ENCODE measurements around the gene MST1. TPM values are rescaled to one million over a fixed set of nuclear protein-coding genes. Genes with fewer than 3 reads are reported as not detected.

MST1 gene
- total and polyA plus RNA-seq, 3 donors from 2014 or later: 60.3 to 73.4 (median 67.1) TPM

DNA sequence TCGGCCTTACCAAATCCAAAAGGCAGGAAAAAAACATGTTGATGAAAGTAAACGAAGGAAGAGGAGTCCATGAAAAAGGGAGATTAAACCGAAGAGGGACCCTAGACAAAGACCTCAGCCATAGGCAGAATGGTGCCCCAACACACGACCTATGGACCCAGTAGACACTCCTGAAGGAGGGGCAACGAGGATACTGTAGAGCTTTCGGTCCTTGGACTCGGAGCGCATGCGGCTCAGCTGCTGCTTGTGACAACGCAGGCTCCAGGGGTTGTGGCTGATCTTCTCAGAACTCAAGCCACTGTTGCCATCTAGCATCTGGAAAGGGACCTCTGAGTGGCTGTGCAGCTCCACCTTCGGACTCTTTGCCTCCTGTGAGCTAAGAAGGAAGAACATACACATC, 43.3 kb upstream of the MST1 start:
- no peak for DNase-seq
- 86 to 90% methylated on average over 10 to 11 of the region's 11 CpGs for WGBS, 2 donors
- Histone ChIP-seq H3K9me3 (no peaks in the 10 kb centered on the region), H3K27ac (no peak overlapping the region), H3K36me3 (ENCODE audit: low read depth, missing control alignments) (no peaks in the 10 kb centered on the region), H3K27me3 (no peaks in the 10 kb centered on the region), H3K4me1 (no peaks in the 10 kb centered on the region), H3K4me3 (no peak overlapping the region)
- TF ChIP-seq, protein P1, sequence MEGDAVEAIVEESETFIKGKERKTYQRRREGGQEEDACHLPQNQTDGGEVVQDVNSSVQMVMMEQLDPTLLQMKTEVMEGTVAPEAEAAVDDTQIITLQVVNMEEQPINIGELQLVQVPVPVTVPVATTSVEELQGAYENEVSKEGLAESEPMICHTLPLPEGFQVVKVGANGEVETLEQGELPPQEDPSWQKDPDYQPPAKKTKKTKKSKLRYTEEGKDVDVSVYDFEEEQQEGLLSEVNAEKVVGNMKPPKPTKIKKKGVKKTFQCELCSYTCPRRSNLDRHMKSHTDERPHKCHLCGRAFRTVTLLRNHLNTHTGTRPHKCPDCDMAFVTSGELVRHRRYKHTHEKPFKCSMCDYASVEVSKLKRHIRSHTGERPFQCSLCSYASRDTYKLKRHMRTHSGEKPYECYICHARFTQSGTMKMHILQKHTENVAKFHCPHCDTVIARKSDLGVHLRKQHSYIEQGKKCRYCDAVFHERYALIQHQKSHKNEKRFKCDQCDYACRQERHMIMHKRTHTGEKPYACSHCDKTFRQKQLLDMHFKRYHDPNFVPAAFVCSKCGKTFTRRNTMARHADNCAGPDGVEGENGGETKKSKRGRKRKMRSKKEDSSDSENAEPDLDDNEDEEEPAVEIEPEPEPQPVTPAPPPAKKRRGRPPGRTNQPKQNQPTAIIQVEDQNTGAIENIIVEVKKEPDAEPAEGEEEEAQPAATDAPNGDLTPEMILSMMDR (IDR thresholded peaks at IDR 0.05): no peak
- no peak for TF ChIP-seq POLR2A (IDR thresholded peaks at IDR 0.05)
- intact Hi-C loops (cut with DNase I; ENCODE audit: low total_unique reads): no loop called here

DNA sequence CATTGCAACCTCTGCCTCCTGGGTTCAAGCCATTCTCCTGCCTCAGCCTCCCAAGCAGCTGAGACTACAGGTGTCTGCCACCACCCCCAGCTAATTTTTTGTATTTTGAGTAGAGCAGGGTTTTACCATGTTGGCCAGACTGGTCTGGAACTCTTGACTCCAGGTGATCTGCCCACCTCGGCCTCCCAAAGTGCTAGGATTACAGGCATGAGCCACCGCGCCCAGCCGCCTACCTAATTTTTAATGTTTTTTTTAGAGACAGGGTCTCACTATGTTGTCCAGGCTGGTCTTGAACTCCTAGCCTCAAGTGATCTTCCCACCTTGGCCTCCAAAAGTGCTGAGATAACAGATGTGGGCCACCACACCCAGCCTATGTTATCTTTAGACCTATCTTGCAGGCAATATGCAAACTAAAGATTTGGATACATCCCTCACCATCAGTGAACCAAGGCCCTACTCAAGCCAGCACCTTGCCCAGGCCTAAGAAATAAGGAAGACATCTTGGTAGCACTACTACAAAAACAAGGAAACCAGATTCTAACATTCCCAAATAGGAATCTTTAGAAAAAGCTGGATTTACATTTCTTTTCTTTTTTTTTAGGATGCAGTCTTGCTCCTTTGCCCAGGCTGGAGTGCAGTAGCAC, 40.8 kb upstream of the MST1 start:
- Histone ChIP-seq H3K36me3 (ENCODE audit: low read depth, missing control alignments) (no peaks in the 10 kb centered on the region), H3K4me1 (no peaks in the 10 kb centered on the region), H3K9me3 (no peaks in the 10 kb centered on the region), H3K4me3 (no peak overlapping the region), H3K27ac (no peak overlapping the region), H3K27me3 (no peaks in the 10 kb centered on the region)
- 94 to 98% methylated on average over 4 of the region's 4 CpGs for WGBS, 2 donors
- intact Hi-C loops (cut with DNase I; ENCODE audit: low total_unique reads): no loop called here
- DNase-seq: peak; percentile 5
- no peak for TF ChIP-seq POLR2A (IDR thresholded peaks at IDR 0.05)
- TF ChIP-seq, protein P1 (IDR thresholded peaks at IDR 0.05): no peak

DNA sequence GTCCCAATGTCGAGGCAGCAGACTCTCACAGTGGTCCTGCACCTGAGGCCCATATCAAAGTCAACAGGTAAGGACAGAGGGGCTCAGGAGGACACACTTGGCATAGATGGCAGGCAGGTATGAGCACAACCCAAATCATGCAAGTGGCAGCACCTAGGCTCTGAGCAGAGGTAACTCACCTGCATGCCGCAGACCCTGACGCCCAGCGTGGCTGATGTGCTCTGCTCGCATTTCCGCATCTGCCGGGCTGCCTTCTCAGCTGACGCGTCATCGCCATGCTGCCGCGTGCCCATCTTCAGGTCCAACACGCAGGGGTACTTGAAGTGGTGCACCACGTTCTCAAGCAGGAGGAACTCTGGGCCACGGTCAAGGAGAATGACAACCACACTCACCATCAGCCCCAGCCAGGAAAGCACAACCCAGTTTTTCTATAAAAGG, 38.7 kb upstream of the MST1 start:
- 91% methylated on average over 5 to 15 of the region's 15 CpGs for WGBS, 2 donors
- Histone ChIP-seq H3K36me3 (ENCODE audit: low read depth, missing control alignments) (no peaks in the 10 kb centered on the region), H3K27ac (no peak overlapping the region), H3K4me1 (peaks cover 10% of the 10 kb centered on the region), H3K9me3 (no peaks in the 10 kb centered on the region), H3K27me3 (no peaks in the 10 kb centered on the region), H3K4me3 (no peak overlapping the region)
- intact Hi-C loops (cut with DNase I; ENCODE audit: low total_unique reads): no loop called here
- TF ChIP-seq, protein P1 (IDR thresholded peaks at IDR 0.05): no peak
- TF ChIP-seq POLR2A (IDR thresholded peaks at IDR 0.05): no peak
- DNase-seq: no peak

DNA sequence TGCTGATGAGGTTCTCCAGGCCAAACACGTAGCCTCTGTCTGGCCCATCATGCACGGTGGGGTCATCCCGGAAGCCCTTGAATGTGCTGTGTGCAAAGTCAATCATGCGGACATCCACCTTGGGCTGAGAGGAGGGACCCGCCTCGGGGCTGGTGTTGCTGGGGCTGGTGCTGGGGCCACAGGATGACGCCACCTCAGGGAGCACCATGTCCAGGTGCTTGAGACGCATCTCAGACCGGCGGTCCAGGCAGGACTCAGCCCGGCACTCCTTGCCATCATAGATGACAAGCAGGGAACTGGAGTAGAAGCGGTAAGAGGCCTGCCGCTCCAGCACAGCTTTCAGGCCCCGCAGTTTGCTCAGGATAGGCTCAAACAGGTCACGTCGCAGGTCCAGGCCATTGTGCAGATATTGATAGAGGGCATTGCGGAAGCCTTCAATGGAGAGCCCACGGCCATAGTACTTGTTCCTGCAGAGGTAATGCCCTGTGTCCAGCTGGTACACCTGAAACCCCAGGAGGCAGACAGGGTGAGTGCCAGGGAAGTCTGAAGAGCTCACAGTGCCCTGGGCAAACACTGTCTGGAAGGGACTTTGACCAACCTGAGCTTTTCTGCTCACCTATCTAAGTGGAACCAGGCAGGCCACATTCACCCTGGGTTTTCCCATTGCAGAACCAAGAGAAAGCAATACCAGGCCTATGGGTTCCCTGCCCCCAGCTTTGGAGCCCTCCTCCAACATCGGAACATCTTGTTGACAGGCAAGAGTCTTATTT, 38.1 kb upstream of the MST1 start:
- 69 to 87% methylated on average over 4 to 19 of the region's 19 CpGs for WGBS, 2 donors
- Histone ChIP-seq H3K4me1 (peaks cover 16% of the 10 kb centered on the region), H3K9me3 (no peaks in the 10 kb centered on the region), H3K4me3 (no peak overlapping the region), H3K36me3 (ENCODE audit: low read depth, missing control alignments) (no peaks in the 10 kb centered on the region), H3K27me3 (no peaks in the 10 kb centered on the region), H3K27ac (no peak overlapping the region)
- TF ChIP-seq, protein P1 (IDR thresholded peaks at IDR 0.05): no peak
- no peak for TF ChIP-seq POLR2A (IDR thresholded peaks at IDR 0.05)
- peak; percentile 12 for DNase-seq
- intact Hi-C loops (cut with DNase I; ENCODE audit: low total_unique reads): no loop called here
